HepG2 (cell line): Measurements from ENCODE around the gene CSNK2B. TPM values are rescaled to one million over a fixed set of nuclear protein-coding genes. Genes with fewer than 3 reads are reported as not detected.

Experiments
- DMAP1 ChIP-seq: IDR thresholded peaks from 2 replicates; pipeline ENCODE4 v1.6.1; 2016
- DNMT1 ChIP-seq: sonication (generic); formaldehyde crosslinking; IDR thresholded peaks from 2 replicates; pipeline ENCODE4 v1.5.1; 2020; ENCODE audit warnings: mild to moderate bottlenecking, missing genetic modification reagents
- ELK4 ChIP-seq: sonication (generic); formaldehyde crosslinking; IDR thresholded peaks from 2 replicates; pipeline ENCODE4 v1.9.0; 2021; ENCODE audit warnings: missing genetic modification reagents, borderline replicate concordance
- GMEB2 ChIP-seq: IDR thresholded peaks from 2 replicates; pipeline ENCODE4 v1.6.1; 2016; ENCODE audit warnings: missing biosample characterization, missing genetic modification reagents, low read depth
- HIVEP1 ChIP-seq: sonication (generic); formaldehyde crosslinking; IDR thresholded peaks from 2 replicates; pipeline ENCODE4 v1.4.0; 2020; ENCODE audit warnings: mild to moderate bottlenecking, missing genetic modification reagents
- HMGA1 ChIP-seq: sonication (generic); formaldehyde crosslinking; conservative IDR thresholded peaks from 2 replicates; pipeline ENCODE4 v1.4.0; 2020; ENCODE audit warnings: missing genetic modification reagents
- KAT8 ChIP-seq: IDR thresholded peaks from 2 replicates; pipeline ENCODE4 v1.6.1; 2016; ENCODE audit warnings: missing genetic modification reagents, missing compliant biosample characterization
- KMT2B ChIP-seq: IDR thresholded peaks from 2 replicates; pipeline ENCODE4 v1.6.1; 2016; ENCODE audit warnings: missing genetic modification reagents, missing compliant biosample characterization
- PCBP1 ChIP-seq: fragments of 200-400 bp; formaldehyde crosslinking; IDR thresholded peaks from 2 replicates; pipeline ENCODE4 v1.6.1; 2017; ENCODE audit warnings: mild to moderate bottlenecking, low read depth, low read length, borderline replicate concordance
- PLSCR1 ChIP-seq: sonication (generic); formaldehyde crosslinking; IDR thresholded peaks from 2 replicates; pipeline ENCODE4 v1.5.0; 2020; ENCODE audit warnings: missing genetic modification reagents, mild to moderate bottlenecking, borderline replicate concordance
- TOPORS ChIP-seq: sonication (generic); formaldehyde crosslinking; IDR thresholded peaks from 2 replicates; pipeline ENCODE4 v1.8.0; 2023; ENCODE audit warnings: mild to moderate bottlenecking, missing genetic modification reagents
- ZFX ChIP-seq: sonication (generic); formaldehyde crosslinking; IDR thresholded peaks from 2 replicates; pipeline ENCODE4 v1.4.0; 2020; ENCODE audit warnings: mild to moderate bottlenecking, low read depth, missing genetic modification reagents, moderate library complexity
- ZNF747 ChIP-seq: sonication (generic); formaldehyde crosslinking; IDR thresholded peaks from 2 replicates; pipeline ENCODE4 v1.8.1; 2023; ENCODE audit warnings: missing genetic modification reagents, mild to moderate bottlenecking, borderline replicate concordance
- polyA plus RNA-seq, 8 experiments: library from polyadenylated mRNA; depleted of rRNA in 3 of 8; stranded (reverse) in 7 of 8; unstranded in 1 of 8; fragments of >200 nt; fragmentation: Illumina TruSeq in 4 of 8; extraction: Trizol in 4 of 8; gene quantifications; 2 replicates each; pipeline versions ENCODE4 v1.2.1 to v1.2.3, GENCODE V29; 2011 to 2016; ENCODE audit warnings: low read depth in 4 of 8, missing spikeins in 1 of 8, mixed read lengths in 1 of 8; ENCODE audit not compliant: insufficient read depth in 1 of 8
- total RNA-seq, 5 experiments: library from RNA; depleted of rRNA; stranded (reverse); fragments of >200 nt; fragmentation: Illumina TruSeq; extraction: Trizol; gene quantifications; 2 replicates each; pipeline ENCODE4 v1.2.3, GENCODE V29; 2016; ENCODE audit warnings: low read depth in 1 of 5
- TF ChIP-seq, protein P1 (sequence below): sonication (generic); formaldehyde crosslinking; IDR thresholded peaks from 2 replicates; pipeline ENCODE4 v1.5.1; 2020; ENCODE audit warnings: missing genetic modification reagents, mild to moderate bottlenecking, borderline replicate concordance
- TF ChIP-seq, protein P2 (sequence below): sonication (generic); formaldehyde crosslinking; IDR thresholded peaks from 2 replicates; pipeline ENCODE4 v1.5.0; 2020; ENCODE audit warnings: missing genetic modification reagents, mild to moderate bottlenecking, borderline replicate concordance
- TF ChIP-seq, protein P3 (sequence below): sonication (generic); formaldehyde crosslinking; IDR thresholded peaks from 2 replicates; pipeline ENCODE4 v1.4.0; 2020; ENCODE audit warnings: missing genetic modification reagents

Gene CSNK2B
- total and polyA plus RNA-seq, 2 of the 13 experiments (the other 11 are each of a cell fraction or from before 2014, with no cell fraction given), result 111 to 296 TPM

GRCh38 chr6:31665501-31666336, at the start of gene CSNK2B (continued):
- no peak for TF ChIP-seq PLSCR1 (CRISPR knock-in tag)
- peak; percentile 84; the same call in 1 of the 2 replicates for TF ChIP-seq ZNF747 (CRISPR knock-in tag)
- TF ChIP-seq KMT2B (CRISPR knock-in tag), result peak; percentile 66; the same call in 1 of the 2 replicates
- TF ChIP-seq, protein P1, sequence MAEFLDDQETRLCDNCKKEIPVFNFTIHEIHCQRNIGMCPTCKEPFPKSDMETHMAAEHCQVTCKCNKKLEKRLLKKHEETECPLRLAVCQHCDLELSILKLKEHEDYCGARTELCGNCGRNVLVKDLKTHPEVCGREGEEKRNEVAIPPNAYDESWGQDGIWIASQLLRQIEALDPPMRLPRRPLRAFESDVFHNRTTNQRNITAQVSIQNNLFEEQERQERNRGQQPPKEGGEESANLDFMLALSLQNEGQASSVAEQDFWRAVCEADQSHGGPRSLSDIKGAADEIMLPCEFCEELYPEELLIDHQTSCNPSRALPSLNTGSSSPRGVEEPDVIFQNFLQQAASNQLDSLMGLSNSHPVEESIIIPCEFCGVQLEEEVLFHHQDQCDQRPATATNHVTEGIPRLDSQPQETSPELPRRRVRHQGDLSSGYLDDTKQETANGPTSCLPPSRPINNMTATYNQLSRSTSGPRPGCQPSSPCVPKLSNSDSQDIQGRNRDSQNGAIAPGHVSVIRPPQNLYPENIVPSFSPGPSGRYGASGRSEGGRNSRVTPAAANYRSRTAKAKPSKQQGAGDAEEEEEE (CRISPR knock-in tag), result no peak
- TF ChIP-seq KAT8 (CRISPR knock-in tag), result peak; percentile 94
- peak; percentile 91 for TF ChIP-seq DMAP1 (CRISPR knock-in tag)
- TF ChIP-seq PCBP1, result peak; percentile 98
- TF ChIP-seq, protein P2, sequence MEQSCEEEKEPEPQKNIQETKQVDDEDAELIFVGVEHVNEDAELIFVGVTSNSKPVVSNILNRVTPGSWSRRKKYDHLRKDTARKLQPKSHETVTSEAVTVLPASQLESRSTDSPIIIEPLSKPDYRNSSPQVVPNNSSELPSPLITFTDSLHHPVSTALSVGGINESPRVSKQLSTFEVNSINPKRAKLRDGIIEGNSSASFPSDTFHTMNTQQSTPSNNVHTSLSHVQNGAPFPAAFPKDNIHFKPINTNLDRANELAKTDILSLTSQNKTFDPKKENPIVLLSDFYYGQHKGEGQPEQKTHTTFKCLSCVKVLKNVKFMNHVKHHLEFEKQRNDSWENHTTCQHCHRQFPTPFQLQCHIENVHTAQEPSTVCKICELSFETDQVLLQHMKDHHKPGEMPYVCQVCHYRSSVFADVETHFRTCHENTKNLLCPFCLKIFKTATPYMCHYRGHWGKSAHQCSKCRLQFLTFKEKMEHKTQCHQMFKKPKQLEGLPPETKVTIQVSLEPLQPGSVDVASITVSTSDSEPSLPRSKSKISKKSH, result peak; percentile 91
- TF ChIP-seq ZFX (CRISPR knock-in tag), result peak; percentile 97
- TF ChIP-seq ELK4 (CRISPR knock-in tag), result peak; percentile 91
- TF ChIP-seq DNMT1 (CRISPR knock-in tag), result no peak
- TF ChIP-seq, protein P3, sequence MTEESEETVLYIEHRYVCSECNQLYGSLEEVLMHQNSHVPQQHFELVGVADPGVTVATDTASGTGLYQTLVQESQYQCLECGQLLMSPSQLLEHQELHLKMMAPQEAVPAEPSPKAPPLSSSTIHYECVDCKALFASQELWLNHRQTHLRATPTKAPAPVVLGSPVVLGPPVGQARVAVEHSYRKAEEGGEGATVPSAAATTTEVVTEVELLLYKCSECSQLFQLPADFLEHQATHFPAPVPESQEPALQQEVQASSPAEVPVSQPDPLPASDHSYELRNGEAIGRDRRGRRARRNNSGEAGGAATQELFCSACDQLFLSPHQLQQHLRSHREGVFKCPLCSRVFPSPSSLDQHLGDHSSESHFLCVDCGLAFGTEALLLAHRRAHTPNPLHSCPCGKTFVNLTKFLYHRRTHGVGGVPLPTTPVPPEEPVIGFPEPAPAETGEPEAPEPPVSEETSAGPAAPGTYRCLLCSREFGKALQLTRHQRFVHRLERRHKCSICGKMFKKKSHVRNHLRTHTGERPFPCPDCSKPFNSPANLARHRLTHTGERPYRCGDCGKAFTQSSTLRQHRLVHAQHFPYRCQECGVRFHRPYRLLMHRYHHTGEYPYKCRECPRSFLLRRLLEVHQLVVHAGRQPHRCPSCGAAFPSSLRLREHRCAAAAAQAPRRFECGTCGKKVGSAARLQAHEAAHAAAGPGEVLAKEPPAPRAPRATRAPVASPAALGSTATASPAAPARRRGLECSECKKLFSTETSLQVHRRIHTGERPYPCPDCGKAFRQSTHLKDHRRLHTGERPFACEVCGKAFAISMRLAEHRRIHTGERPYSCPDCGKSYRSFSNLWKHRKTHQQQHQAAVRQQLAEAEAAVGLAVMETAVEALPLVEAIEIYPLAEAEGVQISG, result peak; percentile 90
- peak; percentile 80; the same call in 1 of the 2 replicates for TF ChIP-seq HIVEP1 (CRISPR knock-in tag)
- peak; percentile 83 for TF ChIP-seq TOPORS (CRISPR knock-in tag)
- TF ChIP-seq HMGA1 (CRISPR knock-in tag), result no peak
- TF ChIP-seq GMEB2 (CRISPR knock-in tag), result peak; percentile 68; the same call in 1 of the 2 replicates
